H9 (cell line): ENCODE data around the gene TRERF1. TPM values are rescaled to one million over a fixed set of nuclear protein-coding genes. Genes with fewer than 3 reads are reported as not detected.

Experiments used
- DNase-seq: peaks from one replicate; pipeline ENCODE4 v3.0.0-alpha.2; 2017
- H2AFZ ChIP-seq: one replicate; pipeline ENCODE4 v1.6.1; 2013; ENCODE audit warnings: mild to moderate bottlenecking, low read length, control low read depth, moderate library complexity
- H2AK5ac ChIP-seq: 2 replicates; pipeline ENCODE4 v1.6.1; 2013; ENCODE audit warnings: low read length, control low read depth, mixed read lengths; ENCODE audit not compliant: insufficient read length
- H2BK120ac ChIP-seq: one replicate; pipeline ENCODE4 v1.6.1; 2013; ENCODE audit warnings: low read depth, mild to moderate bottlenecking, low read length, control low read depth, inconsistent platforms; ENCODE audit not compliant: poor library complexity, severe bottlenecking
- H2BK12ac ChIP-seq: 2 replicates; pipeline ENCODE4 v1.6.1; 2013; ENCODE audit warnings: low read length, control low read depth, mixed read lengths, low read depth; ENCODE audit not compliant: insufficient read length
- H2BK15ac ChIP-seq: 2 replicates; pipeline ENCODE4 v1.6.1; 2013; ENCODE audit warnings: low read depth, low read length, control low read depth
- H2BK20ac ChIP-seq: one replicate; pipeline ENCODE4 v1.6.1; 2013; ENCODE audit warnings: low read depth, mild to moderate bottlenecking, low read length, control low read depth, inconsistent platforms; ENCODE audit not compliant: poor library complexity, severe bottlenecking
- H2BK5ac ChIP-seq: 2 replicates; pipeline ENCODE4 v1.6.1; 2013; ENCODE audit warnings: low read length, control low read depth, mixed read lengths; ENCODE audit not compliant: insufficient read length
- H3K14ac ChIP-seq: 2 replicates; pipeline ENCODE4 v1.6.1; 2013; ENCODE audit warnings: low read length, control low read depth; ENCODE audit not compliant: insufficient read depth
- H3K18ac ChIP-seq: 2 replicates; pipeline ENCODE4 v1.6.1; 2013; ENCODE audit warnings: low read depth, mild to moderate bottlenecking, mixed read lengths, low read length, control low read depth; ENCODE audit not compliant: insufficient read length
- H3K23ac ChIP-seq: 2 replicates; pipeline ENCODE4 v1.6.1; 2013; ENCODE audit warnings: low read length, control low read depth, mixed read lengths, low read depth; ENCODE audit not compliant: insufficient read length
- H3K23me2 ChIP-seq: 2 replicates; pipeline ENCODE4 v1.6.1; 2013; ENCODE audit warnings: low read depth, mild to moderate bottlenecking, mixed read lengths, low read length, control low read depth; ENCODE audit not compliant: insufficient read length, poor library complexity, severe bottlenecking
- H3K27ac ChIP-seq: 2 replicates; pipeline ENCODE4 v1.5.1; 2013; ENCODE audit warnings: low read length, control low read depth, mixed read lengths, low read depth; ENCODE audit not compliant: insufficient read length
- H3K27me3 ChIP-seq: 2 replicates; pipeline ENCODE4 v1.6.1; 2013; ENCODE audit warnings: low read length, control low read depth, inconsistent platforms; ENCODE audit not compliant: insufficient read depth
- H3K4ac ChIP-seq: 2 replicates; pipeline ENCODE4 v1.6.1; 2013; ENCODE audit warnings: low read depth, mild to moderate bottlenecking, control low read depth, inconsistent platforms, low read length, moderate library complexity
- H3K4me1 ChIP-seq: 2 replicates; pipeline ENCODE4 v1.6.1; 2013; ENCODE audit warnings: low read length, control low read depth, inconsistent platforms; ENCODE audit not compliant: insufficient read depth
- H3K4me2 ChIP-seq: 2 replicates; pipeline ENCODE4 v1.6.1; 2013; ENCODE audit warnings: low read length, control low read depth, mixed read lengths; ENCODE audit not compliant: insufficient read length, insufficient read depth
- H3K56ac ChIP-seq: 2 replicates; pipeline ENCODE4 v1.6.1; 2013; ENCODE audit warnings: low read depth, mild to moderate bottlenecking, mixed read lengths, low read length, control low read depth; ENCODE audit not compliant: insufficient read length
- H3K79me1 ChIP-seq: 2 replicates; pipeline ENCODE4 v1.6.1; 2013; ENCODE audit warnings: low read depth, mild to moderate bottlenecking, moderate library complexity, low read length, control low read depth, inconsistent platforms; ENCODE audit not compliant: insufficient read depth, poor library complexity, severe bottlenecking
- H3K79me2 ChIP-seq: 2 replicates; pipeline ENCODE4 v1.6.1; 2013; ENCODE audit warnings: low read length, control low read depth, inconsistent platforms; ENCODE audit not compliant: insufficient read depth
- H3K9ac ChIP-seq: 2 replicates; pipeline ENCODE4 v1.6.1; 2013; ENCODE audit warnings: low read length, control low read depth, mixed read lengths; ENCODE audit not compliant: insufficient read length; ENCODE audit errors: extremely low read depth
- H3K9me3 ChIP-seq: one replicate; pipeline ENCODE4 v1.6.1; 2013; ENCODE audit warnings: low read depth, low read length, inconsistent platforms; ENCODE audit not compliant: control insufficient read depth
- H3T11ph ChIP-seq: one replicate; pipeline ENCODE4 v1.6.1; 2013; ENCODE audit warnings: mild to moderate bottlenecking, low read length, control low read depth, inconsistent platforms
- H4K20me1 ChIP-seq: one replicate; pipeline ENCODE4 v1.6.1; 2013; ENCODE audit not compliant: control insufficient read depth, insufficient read length, insufficient read depth
- H4K5ac ChIP-seq: 2 replicates; pipeline ENCODE4 v1.6.1; 2013; ENCODE audit warnings: low read depth, mild to moderate bottlenecking, mixed read lengths, low read length, control low read depth; ENCODE audit not compliant: insufficient read length
- H4K8ac ChIP-seq: replicated peaks from 2 replicates; pipeline ENCODE4 v1.6.1; 2013; ENCODE audit warnings: low read length, control low read depth, mixed read lengths, low read depth; ENCODE audit not compliant: insufficient read length
- H4K91ac ChIP-seq: 2 replicates; pipeline ENCODE4 v1.6.1; 2013; ENCODE audit warnings: low read depth, mild to moderate bottlenecking, moderate library complexity, mixed read lengths, low read length, control low read depth; ENCODE audit not compliant: insufficient read length
- H3K27ac Mint-ChIP-seq, 3 experiments: 2 replicates in 2 of 3; 3 replicates in 1 of 3; pipeline ENCODE4 v1.8.0; 2020 to 2021; ENCODE audit warnings: mixed read lengths in 3 of 3, mild to moderate bottlenecking in 1 of 3, moderate library complexity in 1 of 3
- H3K27me3 Mint-ChIP-seq: 2 replicates; pipeline ENCODE4 v1.8.0; 2021; ENCODE audit warnings: low read depth, mild to moderate bottlenecking, moderate library complexity, mixed read lengths
- H3K36me3 Mint-ChIP-seq, 3 experiments: 2 replicates in 2 of 3; 3 replicates in 1 of 3; pipeline ENCODE4 v1.8.0; 2020 to 2021; ENCODE audit warnings: low read depth in 3 of 3, mixed read lengths in 3 of 3; ENCODE audit not compliant: insufficient read depth in 1 of 3
- H3K4me1 Mint-ChIP-seq, 2 experiments: 2 replicates each; pipeline ENCODE4 v1.8.0; 2020; ENCODE audit warnings: mixed read lengths in 2 of 2
- H3K4me3 Mint-ChIP-seq, 2 experiments: 2 replicates in 1 of 2; 3 replicates in 1 of 2; pipeline ENCODE4 v1.8.0; 2020 to 2021; ENCODE audit warnings: mild to moderate bottlenecking in 2 of 2, mixed read lengths in 2 of 2, moderate library complexity in 1 of 2
- H3K9me3 Mint-ChIP-seq, 2 experiments: 2 replicates in 1 of 2; 3 replicates in 1 of 2; pipeline ENCODE4 v1.8.0; 2020; ENCODE audit warnings: mild to moderate bottlenecking in 2 of 2, mixed read lengths in 2 of 2, moderate library complexity in 1 of 2
- WGBS: extraction: QIAGEN DNeasy Blood & Tissue Kit; methylation state at CpG from one replicate; pipeline ENCODE4 v1.1.7; 2013; ENCODE audit warnings: missing lambda C conversion rate, low lambda C conversion rate, mixed read lengths; ENCODE audit not compliant: insufficient read length; ENCODE audit errors: extremely low coverage; 5-methylcytosine and 5-hydroxymethylcytosine counted together
- total RNA-seq: library from RNA; stranded (reverse); gene quantifications from 2 replicates; pipeline ENCODE4 v1.2.1, GENCODE V29; 2021
- TF ChIP-seq, protein P1 (sequence below): fragments of 200-600 bp; sonication (generic); conservative IDR thresholded peaks from 3 replicates; pipeline ENCODE4 v1.8.0; 2021; ENCODE audit warnings: antibody characterized with exemption, mild to moderate bottlenecking

TRERF1 gene
- total RNA-seq, 1 experiment from 2014 or later: 19.7 TPM

DNA sequence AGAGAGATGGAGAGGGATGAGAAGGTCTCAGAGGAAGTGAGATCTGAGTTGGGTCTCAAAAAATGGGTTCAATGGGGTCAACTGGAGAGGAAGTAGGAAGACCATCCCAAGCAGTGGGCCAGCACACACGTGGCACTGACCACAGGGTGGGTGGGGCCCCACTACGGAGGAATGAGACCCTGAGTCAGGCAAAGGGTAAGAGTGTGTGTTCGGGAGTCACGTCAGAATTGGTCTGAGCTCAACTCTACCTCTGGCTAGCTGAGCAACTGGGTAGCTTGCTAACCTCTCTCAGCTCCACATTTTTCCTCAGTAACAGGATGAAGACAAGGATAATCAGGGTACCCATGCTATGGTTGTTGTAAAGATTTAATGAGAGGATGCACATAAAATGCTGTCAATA lies 79.0 kb downstream of the TRERF1 start:
- Histone ChIP-seq H3K4ac (no peak overlapping the region), H4K8ac (no peak overlapping the region), H2AK5ac (no peak overlapping the region), H3K56ac (no peak overlapping the region), H4K20me1 (no peaks in the 10 kb centered on the region), H2AFZ (no peak overlapping the region), H3K23me2 (no peaks in the 10 kb centered on the region), H4K5ac (no peak overlapping the region), H4K91ac (no peak overlapping the region), H2BK20ac (no peak overlapping the region), H3K27me3 (no peaks in the 10 kb centered on the region), H3K27ac (no peak overlapping the region), H3K9ac (no peak overlapping the region), H3K18ac (no peak overlapping the region), H3K23ac (no peak overlapping the region), H2BK5ac (no peak overlapping the region), H3K79me1 (peaks cover 16% of the 10 kb centered on the region), H3K14ac (no peak overlapping the region), H2BK15ac (no peak overlapping the region), H2BK120ac (no peak overlapping the region), H3K4me1 (no peaks in the 10 kb centered on the region; the same call in 1 of the 2 replicates), H3T11ph (no peak overlapping the region), H3K9me3 (no peaks in the 10 kb centered on the region), H3K4me2 (no peak overlapping the region), H2BK12ac (no peak overlapping the region), H3K79me2 (peaks cover 2% of the 10 kb centered on the region; the same call in 1 of the 2 replicates)
- TF ChIP-seq, protein P1, sequence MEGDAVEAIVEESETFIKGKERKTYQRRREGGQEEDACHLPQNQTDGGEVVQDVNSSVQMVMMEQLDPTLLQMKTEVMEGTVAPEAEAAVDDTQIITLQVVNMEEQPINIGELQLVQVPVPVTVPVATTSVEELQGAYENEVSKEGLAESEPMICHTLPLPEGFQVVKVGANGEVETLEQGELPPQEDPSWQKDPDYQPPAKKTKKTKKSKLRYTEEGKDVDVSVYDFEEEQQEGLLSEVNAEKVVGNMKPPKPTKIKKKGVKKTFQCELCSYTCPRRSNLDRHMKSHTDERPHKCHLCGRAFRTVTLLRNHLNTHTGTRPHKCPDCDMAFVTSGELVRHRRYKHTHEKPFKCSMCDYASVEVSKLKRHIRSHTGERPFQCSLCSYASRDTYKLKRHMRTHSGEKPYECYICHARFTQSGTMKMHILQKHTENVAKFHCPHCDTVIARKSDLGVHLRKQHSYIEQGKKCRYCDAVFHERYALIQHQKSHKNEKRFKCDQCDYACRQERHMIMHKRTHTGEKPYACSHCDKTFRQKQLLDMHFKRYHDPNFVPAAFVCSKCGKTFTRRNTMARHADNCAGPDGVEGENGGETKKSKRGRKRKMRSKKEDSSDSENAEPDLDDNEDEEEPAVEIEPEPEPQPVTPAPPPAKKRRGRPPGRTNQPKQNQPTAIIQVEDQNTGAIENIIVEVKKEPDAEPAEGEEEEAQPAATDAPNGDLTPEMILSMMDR: no peak
- Mint-ChIP-seq H3K4me3 (no peak overlapping the region), H3K4me1 (peaks cover 16 to 24% of the 10 kb centered on the region in 2 experiments), H3K27me3 (no peaks in the 10 kb centered on the region), H3K36me3 (peaks cover 0 to 13% (median 4%) of the 10 kb centered on the region in 3 experiments; a peak in 5 of 7 replicates), H3K27ac (peak overlapping the region in 2 of 3 experiments; percentile 21 to 34; a peak in 3 of 7 replicates), H3K9me3 (no peaks in the 10 kb centered on the region; a peak in 1 of 5 replicates)
- DNase-seq: no peak
- WGBS: no CpG with 5 or more reads among the region's 4 CpGs
